ENCODE results near the gene PLD3. TPM values are rescaled to one million over a fixed set of nuclear protein-coding genes. Genes with fewer than 3 reads are reported as not detected.

Gene PLD3
- total RNA-seq, result 100 to 1,000 TPM; 328 to 639 TPM

- Histone ChIP-seq H3K36me3 (no peaks in the 10 kb centered on the region), H3K4me3 (peak within 1 kb of the TSS; percentile 56 to 61), H3K27ac (peak within 1 kb of the TSS; percentile 65 to 76), H3K4me1 (replicated peaks) (peaks cover 4% of the 10 kb centered on the region), H3K27me3 (replicated peaks; ENCODE audit: insufficient read depth) (no peaks in the 10 kb centered on the region), H3K9me3 (no peaks in the 10 kb centered on the region)
- DNase-seq (ENCODE audit: low spot score), result peak; percentile 100
- TF ChIP-seq POLR2A (IDR thresholded peaks at IDR 0.05) (peak; percentile 94), CTCF (IDR thresholded peaks at IDR 0.05) (peak in 2 of 4 experiments; percentile 48 to 49), POLR2AphosphoS5 (IDR thresholded peaks at IDR 0.05) (peak; percentile 100)
- intact Hi-C loops (cut with DNase I), result loop anchor here (5.0 kb wide), 1 partner anchor 79 kb away; the partner anchor contains the start of gene SERTAD1
- under 1% methylated on average over 76 of the region's 77 CpGs for WGBS
These were observed at the start of gene PLD3, which contains the start of gene C19orf47 for GRCh38 chr19:40348125-40348913. PLD3 (plus strand) TSS chr19:40348695; CDS start chr19:40366484, 17,789 bp downstream. C19orf47 (minus strand) TSS chr19:40348397; CDS start chr19:40341857, 6,540 bp downstream.

GRCh38 chr19:40300668-40301067 lies 47.8 kb upstream of the PLD3 start:
- 94% methylated on average over 4 of the region's 4 CpGs for WGBS
- Histone ChIP-seq H3K9me3 (no peaks in the 10 kb centered on the region), H3K4me1 (replicated peaks) (no peaks in the 10 kb centered on the region), H3K27me3 (replicated peaks; ENCODE audit: insufficient read depth) (no peaks in the 10 kb centered on the region), H3K4me3 (no peak overlapping the region), H3K27ac (no peak overlapping the region), H3K36me3 (no peaks in the 10 kb centered on the region)
- no peak for DNase-seq (ENCODE audit: low spot score)
- TF ChIP-seq POLR2A (IDR thresholded peaks at IDR 0.05), result no peak
- no peak for TF ChIP-seq CTCF (IDR thresholded peaks at IDR 0.05)
- TF ChIP-seq POLR2AphosphoS5 (IDR thresholded peaks at IDR 0.05), result no peak
- intact Hi-C loops (cut with DNase I), result no loop called here

- peak; percentile 36 for DNase-seq (ENCODE audit: low spot score)
- Histone ChIP-seq H3K4me3 (no peak overlapping the region), H3K27ac (peak overlapping the region; percentile 46 to 47), H3K4me1 (replicated peaks) (no peaks in the 10 kb centered on the region), H3K27me3 (replicated peaks; ENCODE audit: insufficient read depth) (no peaks in the 10 kb centered on the region), H3K36me3 (no peaks in the 10 kb centered on the region), H3K9me3 (no peaks in the 10 kb centered on the region)
- intact Hi-C loops (cut with DNase I), result no loop called here
- WGBS, result 47% methylated on average over 6 of the region's 6 CpGs
- TF ChIP-seq POLR2A (IDR thresholded peaks at IDR 0.05) (no peak), POLR2AphosphoS5 (IDR thresholded peaks at IDR 0.05) (no peak), CTCF (IDR thresholded peaks at IDR 0.05) (no peak)
These were observed 46.1 kb upstream of the PLD3 start for GRCh38 chr19:40302224-40303011.

GRCh38 chr19:40303765-40304164 lies 44.7 kb upstream of the PLD3 start:
- TF ChIP-seq POLR2AphosphoS5 (IDR thresholded peaks at IDR 0.05) (no peak), CTCF (IDR thresholded peaks at IDR 0.05) (no peak), POLR2A (IDR thresholded peaks at IDR 0.05) (no peak)
- WGBS, result 53% methylated on average over 2 of the region's 2 CpGs
- Histone ChIP-seq H3K4me3 (no peak overlapping the region), H3K27ac (peak overlapping the region in 1 of 2 donors; percentile 15), H3K4me1 (replicated peaks) (no peaks in the 10 kb centered on the region), H3K27me3 (replicated peaks; ENCODE audit: insufficient read depth) (no peaks in the 10 kb centered on the region), H3K36me3 (no peaks in the 10 kb centered on the region), H3K9me3 (no peaks in the 10 kb centered on the region)
- no peak for DNase-seq (ENCODE audit: low spot score)
- intact Hi-C loops (cut with DNase I), result no loop called here
